A549 (cell line): ENCODE measurements around the gene BICC1.

Source experiments
- CBX8 ChIP-seq: fragments of 200-600 bp; sonication (generic); IDR thresholded peaks from 2 replicates; pipeline ENCODE4 v1.6.1; 2016
- CTCF ChIP-seq: fragments of >200 bp; sonication (Bioruptor Twin); formaldehyde crosslinking; IDR thresholded peaks from 3 replicates; pipeline ENCODE4 v1.5.1; 2016
- HMGXB4 ChIP-seq: fragments of 250-450 bp; sonication (Bioruptor Pico); IDR thresholded peaks from 2 replicates; pipeline ENCODE4 v1.5.0; 2021; ENCODE audit warnings: mild to moderate bottlenecking, moderate library complexity, borderline replicate concordance
- JUNB ChIP-seq: fragments of >200 bp; sonication (Bioruptor Twin); formaldehyde crosslinking; IDR thresholded peaks from 2 replicates; pipeline ENCODE4 v1.6.1; 2016
- KDM1A ChIP-seq: fragments of 200-600 bp; sonication (generic); IDR thresholded peaks from 2 replicates; pipeline ENCODE4 v1.6.1; 2016; ENCODE audit warnings: low read depth, mild to moderate bottlenecking
- PBX3 ChIP-seq: IDR thresholded peaks from 2 replicates; pipeline ENCODE4 v1.6.1; 2012
- POLR2A ChIP-seq: IDR thresholded peaks from 2 replicates; pipeline ENCODE4 v1.6.1; 2012; ENCODE audit warnings: mild to moderate bottlenecking, low read length
- RFX5 ChIP-seq: fragments of 450-650 bp; IDR thresholded peaks from 2 replicates; pipeline ENCODE4 v1.7.1; 2014; ENCODE audit warnings: antibody characterized with exemption, mild to moderate bottlenecking, moderate library complexity
- SREBF2 ChIP-seq: fragments of 450-650 bp; IDR thresholded peaks from 2 replicates; pipeline ENCODE4 v1.6.1; 2014; ENCODE audit warnings: mild to moderate bottlenecking, moderate library complexity
- USF2 ChIP-seq: fragments of 450-650 bp; IDR thresholded peaks from 2 replicates; pipeline ENCODE4 v1.6.1; 2014; ENCODE audit warnings: antibody characterized with exemption

GRCh38 chr10:58724781-58725180, 212.1 kb downstream of the BICC1 start:
- TF ChIP-seq HMGXB4 (no peak), CTCF (no peak), CBX8 (no peak), USF2 (no peak), RFX5 (no peak), POLR2A (no peak), JUNB (no peak), PBX3 (no peak), KDM1A (no peak), SREBF2 (no peak)
